Thoracic aorta (tissue), 2 donors: Measurements from ENCODE around the gene CDC37L1. TPM values are rescaled to one million over a fixed set of nuclear protein-coding genes. Genes with fewer than 3 reads are reported as not detected.
A peak's percentile ranks its signal among the peaks of the same experiment; 100 is the strongest.

Experiments
- ATAC-seq: fragments of 150-250 bp; one replicate; pipeline ENCODE4 v1.8.0; 2017; ENCODE audit warnings: low read depth; ENCODE audit not compliant: insufficient number of reproducible peaks, low FRiP score
- DNase-seq: peaks from one replicate; pipeline ENCODE4 v3.0.0-alpha.2; 2020; ENCODE audit warnings: low spot score
- H3K27ac ChIP-seq, 2 donors: fragments of 200-600 bp; sonication (generic); 1 replicate in 1 of 2; 2 replicates in 1 of 2; pipeline ENCODE4 v1.5.1; 2016; ENCODE audit warnings: mild to moderate bottlenecking in 2 of 2, moderate library complexity in 2 of 2
- H3K27me3 ChIP-seq: fragments of 200-600 bp; sonication (generic); replicated peaks from 2 replicates; pipeline ENCODE4 v1.6.0; 2016; ENCODE audit warnings: mild to moderate bottlenecking; ENCODE audit not compliant: insufficient read depth
- H3K36me3 ChIP-seq: fragments of 200-600 bp; sonication (generic); one replicate; pipeline ENCODE4 v1.5.1; 2016
- H3K4me1 ChIP-seq, 2 donors: fragments of 200-600 bp; sonication (generic); 1 replicate in 1 of 2; 2 replicates in 1 of 2; pipeline versions ENCODE4 v1.5.1 to v1.6.0; 2016; ENCODE audit warnings: low read depth in 2 of 2, mild to moderate bottlenecking in 1 of 2; ENCODE audit not compliant: control insufficient read depth in 1 of 2
- H3K4me3 ChIP-seq: fragments of 200-600 bp; sonication (generic); 2 replicates; pipeline ENCODE4 v1.5.1; 2016; ENCODE audit warnings: mild to moderate bottlenecking
- H3K9me3 ChIP-seq: fragments of 200-600 bp; sonication (generic); 2 replicates; pipeline ENCODE4 v1.5.1; 2016
- total RNA-seq, 2 donors: library from RNA; depleted of rRNA; stranded (reverse); fragments of >200 nt; gene quantifications; one replicate each; pipeline versions ENCODE4 v1.1.0 to v1.2.3, GENCODE V29; 2016
- TF ChIP-seq, protein P1 (sequence below): fragments of 200-600 bp; sonication (generic); IDR thresholded peaks from one replicate; pipeline ENCODE4 v1.5.1; 2019; ENCODE audit warnings: antibody characterized with exemption

CDC37L1 gene
- total RNA-seq, 2 donors from 2014 or later: 22.5 to 46.2 TPM

DNA sequence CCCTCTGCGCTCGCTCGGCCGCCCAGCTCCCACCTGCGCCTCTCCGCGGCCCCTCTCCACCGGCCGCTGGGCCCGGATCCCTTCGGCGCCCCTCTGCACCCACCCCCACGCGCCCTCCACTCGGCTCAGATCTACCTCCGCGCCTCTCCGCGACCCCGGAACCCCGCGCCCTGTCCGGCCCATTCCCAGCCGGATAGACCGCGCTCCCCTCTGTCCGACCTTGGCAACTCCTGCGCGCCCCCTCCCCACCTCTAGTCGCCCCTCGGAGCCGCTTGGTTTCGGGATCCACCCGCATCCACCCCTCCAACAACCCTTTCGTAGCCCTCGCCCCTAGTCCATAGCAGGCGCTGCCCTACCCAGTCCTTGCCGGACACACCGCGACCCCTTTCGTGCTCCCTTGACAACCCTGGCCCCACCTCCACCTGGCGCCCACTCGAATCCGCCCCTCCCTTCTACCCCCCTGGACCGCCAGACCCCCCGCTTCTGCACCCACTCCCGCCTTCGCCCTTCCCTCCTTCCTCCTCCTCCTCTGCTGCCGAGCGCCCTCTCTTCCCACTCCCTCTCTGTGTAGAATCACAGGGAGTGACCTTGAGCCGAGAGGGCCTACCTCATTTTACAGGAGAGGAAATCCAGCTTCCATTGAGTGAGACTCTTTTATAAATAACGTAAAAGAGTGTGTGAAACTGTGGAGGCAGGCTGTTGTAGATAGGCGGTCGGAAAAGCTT is 62.2 kb downstream of the CDC37L1 start:
- H3K27me3 ChIP-seq: no peaks in the 10 kb centered on the region
- no peak for ATAC-seq
- H3K9me3 ChIP-seq: no peaks in the 10 kb centered on the region
- peaks cover 13 to 14% of the 10 kb centered on the region in 2 donors for H3K4me1 ChIP-seq
- peak overlapping the region; percentile 97 for H3K4me3 ChIP-seq
- no peaks in the 10 kb centered on the region for H3K36me3 ChIP-seq
- TF ChIP-seq, protein P1, sequence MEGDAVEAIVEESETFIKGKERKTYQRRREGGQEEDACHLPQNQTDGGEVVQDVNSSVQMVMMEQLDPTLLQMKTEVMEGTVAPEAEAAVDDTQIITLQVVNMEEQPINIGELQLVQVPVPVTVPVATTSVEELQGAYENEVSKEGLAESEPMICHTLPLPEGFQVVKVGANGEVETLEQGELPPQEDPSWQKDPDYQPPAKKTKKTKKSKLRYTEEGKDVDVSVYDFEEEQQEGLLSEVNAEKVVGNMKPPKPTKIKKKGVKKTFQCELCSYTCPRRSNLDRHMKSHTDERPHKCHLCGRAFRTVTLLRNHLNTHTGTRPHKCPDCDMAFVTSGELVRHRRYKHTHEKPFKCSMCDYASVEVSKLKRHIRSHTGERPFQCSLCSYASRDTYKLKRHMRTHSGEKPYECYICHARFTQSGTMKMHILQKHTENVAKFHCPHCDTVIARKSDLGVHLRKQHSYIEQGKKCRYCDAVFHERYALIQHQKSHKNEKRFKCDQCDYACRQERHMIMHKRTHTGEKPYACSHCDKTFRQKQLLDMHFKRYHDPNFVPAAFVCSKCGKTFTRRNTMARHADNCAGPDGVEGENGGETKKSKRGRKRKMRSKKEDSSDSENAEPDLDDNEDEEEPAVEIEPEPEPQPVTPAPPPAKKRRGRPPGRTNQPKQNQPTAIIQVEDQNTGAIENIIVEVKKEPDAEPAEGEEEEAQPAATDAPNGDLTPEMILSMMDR: no peak
- H3K27ac ChIP-seq: peak overlapping the region; percentile 82 to 89
- DNase-seq: no peak

DNA sequence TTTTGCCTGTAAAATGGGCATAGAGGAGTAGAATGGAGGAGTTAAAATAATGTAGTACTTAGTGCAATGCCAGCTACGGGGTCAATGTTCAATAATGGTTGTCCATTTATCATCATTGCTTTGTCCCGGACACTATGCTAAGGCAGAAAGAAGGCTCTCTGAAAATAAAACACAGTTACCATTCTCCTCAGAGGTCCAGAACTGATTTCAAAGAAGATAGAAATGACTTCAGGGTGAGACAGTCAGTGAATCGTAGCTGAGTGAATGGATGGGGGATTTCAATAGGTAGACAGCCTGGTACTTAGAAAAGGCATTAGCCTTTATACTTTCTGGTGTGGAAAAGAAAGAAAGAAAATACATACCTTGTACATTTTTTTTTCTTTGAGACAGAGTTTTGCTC is 62.9 kb downstream of the CDC37L1 start:
- Histone ChIP-seq H3K27ac (peak overlapping the region; percentile 82 to 89), H3K36me3 (no peaks in the 10 kb centered on the region), H3K27me3 (no peaks in the 10 kb centered on the region), H3K4me3 (no peak overlapping the region), H3K9me3 (no peaks in the 10 kb centered on the region), H3K4me1 (peaks cover 13 to 14% of the 10 kb centered on the region in 2 donors)
- TF ChIP-seq, protein P1: no peak
- DNase-seq (no peak), ATAC-seq (no peak)

DNA sequence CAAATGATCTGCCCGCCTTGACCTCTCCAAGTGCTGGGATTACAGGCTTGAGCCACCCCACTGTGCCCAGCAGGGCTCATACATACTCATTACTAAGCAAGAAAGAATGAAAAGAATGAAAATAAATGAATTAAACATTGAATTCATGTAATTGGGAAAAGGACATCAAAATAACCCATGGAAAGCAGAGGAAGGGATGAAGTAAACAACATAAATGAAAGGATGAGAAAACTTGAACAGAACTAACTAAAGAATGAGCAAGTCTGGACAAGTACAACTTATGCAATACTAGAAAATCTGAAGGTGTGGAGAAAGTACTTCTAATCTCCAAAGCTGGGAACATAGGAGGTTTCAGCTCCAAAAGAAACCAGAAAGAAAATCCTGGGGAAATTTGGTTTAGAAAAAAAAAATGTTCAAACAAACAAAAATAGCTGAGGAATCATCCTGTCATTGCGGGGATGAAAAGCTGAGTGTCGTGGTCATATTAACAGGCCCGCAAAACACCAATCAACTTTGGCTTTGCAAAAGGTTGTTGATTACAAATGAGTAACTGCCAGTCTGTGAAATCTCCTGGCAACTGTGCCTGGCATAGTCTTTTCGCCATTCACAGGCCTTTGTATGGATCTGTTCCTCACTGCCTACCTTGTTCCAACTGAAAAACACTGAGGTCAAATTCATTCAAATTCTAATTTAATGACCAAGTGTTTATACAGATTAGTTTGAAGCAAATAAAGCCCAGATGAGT is 63.9 kb downstream of the CDC37L1 start:
- TF ChIP-seq, protein P1: no peak
- Histone ChIP-seq H3K4me1 (peaks cover 11 to 13% of the 10 kb centered on the region in 2 donors), H3K27ac (no peak overlapping the region), H3K27me3 (no peaks in the 10 kb centered on the region), H3K9me3 (no peaks in the 10 kb centered on the region), H3K4me3 (no peak overlapping the region), H3K36me3 (no peaks in the 10 kb centered on the region)
- no peak for DNase-seq
- no peak for ATAC-seq

DNA sequence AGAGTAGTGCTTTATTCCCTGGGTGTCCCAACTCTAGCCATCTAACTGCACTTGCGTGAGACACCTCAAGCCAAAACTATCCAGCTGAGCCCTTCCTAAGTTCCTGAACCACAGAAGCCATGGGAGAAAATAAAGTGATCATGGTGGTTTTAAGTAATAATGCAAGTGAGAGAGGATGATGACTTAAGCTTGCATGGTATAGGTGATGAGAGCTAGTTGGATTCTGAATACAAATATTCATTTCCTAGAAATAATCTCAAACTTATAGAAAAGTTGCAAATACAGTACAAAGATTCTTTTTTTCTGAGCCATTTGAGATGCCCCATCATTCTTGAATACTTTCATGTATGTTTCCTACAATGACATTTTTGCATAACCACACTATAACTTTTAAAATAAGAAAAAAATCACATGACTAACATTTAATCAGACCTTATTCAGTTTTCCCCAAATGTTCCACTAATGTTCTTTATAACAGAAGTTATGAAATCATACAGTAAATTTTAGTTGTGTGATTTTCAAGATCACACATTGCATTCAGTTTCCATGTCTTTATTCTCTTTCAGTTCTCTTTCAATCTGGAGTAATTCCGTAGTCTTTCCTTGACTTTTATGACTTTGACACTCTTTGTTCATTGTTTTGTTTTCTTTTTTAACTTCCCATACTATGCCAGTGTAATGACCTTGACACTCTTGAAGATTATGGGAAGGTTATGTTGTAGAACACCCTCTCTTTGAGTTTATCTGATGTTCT is 67.1 kb downstream of the CDC37L1 start:
- ATAC-seq: no peak
- Histone ChIP-seq H3K4me1 (no peaks in the 10 kb centered on the region), H3K27me3 (no peaks in the 10 kb centered on the region), H3K4me3 (no peak overlapping the region), H3K36me3 (no peaks in the 10 kb centered on the region), H3K9me3 (no peaks in the 10 kb centered on the region), H3K27ac (no peak overlapping the region)
- TF ChIP-seq, protein P1: no peak
- no peak for DNase-seq

DNA sequence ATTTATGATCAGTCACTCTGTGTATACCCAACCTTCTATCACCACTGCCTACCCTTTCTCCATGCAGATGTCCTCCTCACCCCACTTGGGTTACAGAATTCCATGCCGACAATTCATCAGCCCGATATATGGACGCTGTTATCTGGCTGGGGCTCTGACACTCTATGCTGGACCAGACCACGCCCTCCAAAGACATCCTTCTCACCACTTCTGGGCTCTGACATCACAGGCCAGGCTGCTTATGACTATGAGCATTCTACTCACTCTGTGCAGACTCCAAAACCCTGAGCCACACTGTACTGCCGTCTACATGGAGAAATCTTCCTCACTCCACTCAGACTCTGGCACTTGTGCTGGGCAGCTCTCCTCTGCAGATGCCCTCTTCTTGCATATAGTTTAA is 69.2 kb downstream of the CDC37L1 start:
- no peaks in the 10 kb centered on the region for H3K27me3 ChIP-seq
- DNase-seq (no peak), ATAC-seq (no peak)
- TF ChIP-seq, protein P1: no peak
- no peak overlapping the region for H3K27ac ChIP-seq
- no peaks in the 10 kb centered on the region for H3K4me1 ChIP-seq
- no peaks in the 10 kb centered on the region for H3K36me3 ChIP-seq
- H3K9me3 ChIP-seq: no peaks in the 10 kb centered on the region
- no peak overlapping the region for H3K4me3 ChIP-seq
